Ascending aorta (tissue), 2 donors: ENCODE measurements around the gene ANAPC13. TPM values are rescaled to one million over a fixed set of nuclear protein-coding genes. Genes with fewer than 3 reads are reported as not detected.

Source experiments
- DNase-seq, 2 donors: peaks; one replicate each; pipeline ENCODE4 v3.0.0-alpha.2; 2019; ENCODE audit warnings: low spot score in 2 of 2
- H3K27ac ChIP-seq, 2 donors: fragments of 200-600 bp; sonication (generic); one replicate each; pipeline ENCODE4 v1.5.1; 2016 to 2017; ENCODE audit warnings: mild to moderate bottlenecking in 1 of 2
- H3K27me3 ChIP-seq: fragments of 200-600 bp; sonication (generic); one replicate; pipeline ENCODE4 v1.5.1; 2017
- H3K36me3 ChIP-seq, 2 donors: fragments of 200-600 bp; sonication (generic); one replicate each; pipeline ENCODE4 v1.5.1; 2016
- H3K4me1 ChIP-seq, 2 donors: fragments of 200-600 bp; sonication (generic); one replicate each; pipeline ENCODE4 v1.5.1; 2016 to 2017; ENCODE audit warnings: mild to moderate bottlenecking in 1 of 2
- H3K4me3 ChIP-seq, 2 donors: fragments of 200-600 bp; sonication (generic); one replicate each; pipeline ENCODE4 v1.5.1; 2016 to 2017; ENCODE audit warnings: mild to moderate bottlenecking in 1 of 2
- H3K9me3 ChIP-seq, 2 donors: fragments of 200-600 bp; sonication (generic); one replicate each; pipeline ENCODE4 v1.5.1; 2016
- intact Hi-C: fragments of 100-400 bp; cut with DNase I; formaldehyde crosslinking; loops from one replicate; pipeline ENCODE4 v1.15.1; 2023
- total RNA-seq: library from RNA; depleted of rRNA; stranded (reverse); fragments of >200 nt; gene quantifications from one replicate; pipeline ENCODE4 v1.1.0, GENCODE V29; 2016
- TF ChIP-seq, protein P1 (sequence below), 3 experiments: fragments of 200-600 bp in 2 of 3; fragments of 450-650 bp in 1 of 3; sonication (generic) in 2 of 3; IDR thresholded peaks; one replicate each; pipeline ENCODE4 v1.5.1; 2016 to 2019; ENCODE audit warnings: antibody characterized with exemption in 3 of 3, mild to moderate bottlenecking in 1 of 3, moderate library complexity in 1 of 3

ANAPC13 gene
- total RNA-seq, 1 donor from 2014 or later = 17.0 TPM

DNA sequence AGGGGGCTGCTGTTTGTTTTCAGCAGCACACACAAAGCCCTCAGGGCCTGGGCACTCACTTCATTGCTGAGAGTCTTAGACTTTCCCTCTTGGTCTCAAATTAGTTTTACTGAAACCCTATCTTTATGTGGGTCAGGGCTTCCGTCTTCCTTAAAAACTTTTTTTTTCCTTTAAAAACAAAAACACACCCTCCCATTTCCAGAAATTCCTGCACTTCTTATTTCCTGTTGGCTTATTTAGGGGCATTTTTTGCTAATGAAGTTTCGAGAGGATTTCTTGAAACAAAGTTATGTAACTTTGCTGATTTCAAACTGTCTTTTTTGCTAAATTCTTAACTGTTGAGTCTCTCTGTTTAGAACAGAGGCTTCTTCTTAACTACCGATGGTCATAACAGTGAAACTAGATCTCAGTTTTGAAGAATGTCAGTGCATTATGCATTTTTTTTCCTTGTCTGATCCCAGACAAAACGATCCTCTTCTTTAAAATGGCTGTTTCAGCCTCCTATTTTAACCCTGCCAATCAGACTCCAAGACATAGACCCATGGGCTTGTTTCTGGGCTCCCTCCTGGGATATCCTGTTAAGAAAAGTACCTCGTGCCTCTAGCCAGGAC is 23.3 kb downstream of the ANAPC13 start:
- no peak for DNase-seq

DNA sequence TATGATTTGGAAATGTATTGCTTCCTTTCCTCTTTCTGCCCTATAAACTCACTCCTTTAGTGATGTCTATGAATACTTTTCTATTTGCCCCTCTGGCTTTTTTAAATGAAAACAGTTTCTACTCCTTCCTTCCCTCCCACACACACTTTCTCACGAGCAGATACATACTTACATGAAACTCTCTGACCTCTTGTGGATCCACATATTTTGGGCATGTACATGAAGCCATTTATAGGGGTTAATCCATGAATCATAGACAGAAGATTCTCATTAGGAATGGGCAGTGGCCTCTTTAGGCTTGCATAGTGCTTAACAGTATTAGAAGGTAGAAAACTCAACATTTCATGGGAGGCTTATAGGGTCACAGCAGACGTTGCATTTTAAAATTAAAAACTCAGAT is 24.8 kb downstream of the ANAPC13 start:
- H3K4me3 ChIP-seq = no peak overlapping the region
- peaks cover 17 to 37% of the 10 kb centered on the region in 2 donors for H3K4me1 ChIP-seq
- no peak for DNase-seq
- no peaks in the 10 kb centered on the region for H3K9me3 ChIP-seq
- H3K36me3 ChIP-seq = no peaks in the 10 kb centered on the region
- H3K27ac ChIP-seq = peak overlapping the region in 1 of 2 donors; percentile 19
- intact Hi-C loops = no loop called here
- TF ChIP-seq, protein P1, sequence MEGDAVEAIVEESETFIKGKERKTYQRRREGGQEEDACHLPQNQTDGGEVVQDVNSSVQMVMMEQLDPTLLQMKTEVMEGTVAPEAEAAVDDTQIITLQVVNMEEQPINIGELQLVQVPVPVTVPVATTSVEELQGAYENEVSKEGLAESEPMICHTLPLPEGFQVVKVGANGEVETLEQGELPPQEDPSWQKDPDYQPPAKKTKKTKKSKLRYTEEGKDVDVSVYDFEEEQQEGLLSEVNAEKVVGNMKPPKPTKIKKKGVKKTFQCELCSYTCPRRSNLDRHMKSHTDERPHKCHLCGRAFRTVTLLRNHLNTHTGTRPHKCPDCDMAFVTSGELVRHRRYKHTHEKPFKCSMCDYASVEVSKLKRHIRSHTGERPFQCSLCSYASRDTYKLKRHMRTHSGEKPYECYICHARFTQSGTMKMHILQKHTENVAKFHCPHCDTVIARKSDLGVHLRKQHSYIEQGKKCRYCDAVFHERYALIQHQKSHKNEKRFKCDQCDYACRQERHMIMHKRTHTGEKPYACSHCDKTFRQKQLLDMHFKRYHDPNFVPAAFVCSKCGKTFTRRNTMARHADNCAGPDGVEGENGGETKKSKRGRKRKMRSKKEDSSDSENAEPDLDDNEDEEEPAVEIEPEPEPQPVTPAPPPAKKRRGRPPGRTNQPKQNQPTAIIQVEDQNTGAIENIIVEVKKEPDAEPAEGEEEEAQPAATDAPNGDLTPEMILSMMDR (IDR thresholded peaks at IDR 0.05) = no peak
- H3K27me3 ChIP-seq = no peaks in the 10 kb centered on the region

More for the DNA sequence above, 23.3 kb downstream of the ANAPC13 start:
- intact Hi-C loops = no loop called here
- H3K36me3 ChIP-seq = no peaks in the 10 kb centered on the region
- peak overlapping the region in 1 of 2 donors; percentile 20 for H3K4me3 ChIP-seq
- H3K4me1 ChIP-seq = peaks cover 17 to 46% of the 10 kb centered on the region in 2 donors
- peak overlapping the region; percentile 80 to 83 for H3K27ac ChIP-seq
- TF ChIP-seq, protein P1 (IDR thresholded peaks at IDR 0.05) = no peak
- no peaks in the 10 kb centered on the region for H3K27me3 ChIP-seq
- H3K9me3 ChIP-seq = no peaks in the 10 kb centered on the region

DNA sequence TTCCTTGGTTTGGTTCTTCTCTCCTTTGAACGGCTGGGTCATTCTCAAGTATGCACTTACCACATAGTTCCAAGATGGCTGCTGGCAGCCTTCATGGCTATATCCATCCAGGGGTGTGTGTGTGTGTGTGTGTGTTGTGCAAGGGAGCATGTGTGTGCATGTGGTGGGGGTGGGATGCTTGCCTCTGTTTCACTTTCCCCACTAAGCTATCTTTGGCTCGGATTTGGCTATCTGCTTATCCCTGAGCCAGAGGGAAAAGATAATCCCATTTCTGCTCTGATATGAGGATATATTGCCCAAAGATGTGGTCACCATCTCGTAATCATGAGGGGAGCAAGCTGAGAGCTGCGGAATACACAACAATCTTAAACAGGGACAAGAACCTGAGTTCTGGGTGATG is 26.2 kb downstream of the ANAPC13 start:
- H3K4me1 ChIP-seq = peaks cover 17 to 27% of the 10 kb centered on the region in 2 donors
- H3K27ac ChIP-seq = no peak overlapping the region
- H3K27me3 ChIP-seq = no peaks in the 10 kb centered on the region
- TF ChIP-seq, protein P1 (IDR thresholded peaks at IDR 0.05) = no peak
- intact Hi-C loops = no loop called here
- H3K36me3 ChIP-seq = no peaks in the 10 kb centered on the region
- no peak overlapping the region for H3K4me3 ChIP-seq
- no peaks in the 10 kb centered on the region for H3K9me3 ChIP-seq
- DNase-seq = no peak

DNA sequence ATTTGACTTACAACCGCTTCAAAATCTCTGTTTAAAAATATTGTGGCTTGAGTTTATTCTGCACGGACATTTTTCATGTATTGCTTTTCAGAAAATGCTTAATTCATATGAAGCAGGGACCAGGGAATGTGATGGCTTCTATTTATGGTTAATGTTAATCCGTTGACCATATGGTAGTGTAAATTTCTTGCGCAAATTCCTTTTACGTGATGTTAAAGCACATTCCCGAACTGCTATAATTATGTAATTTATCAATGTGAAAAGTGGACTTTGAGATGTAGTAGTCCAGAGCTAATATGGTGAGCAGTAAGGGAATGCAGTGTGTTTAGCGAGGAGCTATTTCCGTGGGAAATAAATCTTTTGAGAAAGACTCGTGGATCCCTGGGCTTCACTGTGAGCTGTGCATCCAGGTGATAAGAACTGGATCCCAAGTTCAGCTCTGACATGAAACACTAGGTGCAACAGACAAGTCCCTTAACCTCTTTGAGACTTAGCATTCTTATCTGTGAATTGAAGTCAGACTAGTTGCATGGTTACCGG is 27.3 kb downstream of the ANAPC13 start:
- no peak overlapping the region for H3K4me3 ChIP-seq
- H3K9me3 ChIP-seq = no peaks in the 10 kb centered on the region
- intact Hi-C loops = no loop called here
- TF ChIP-seq, protein P1 (IDR thresholded peaks at IDR 0.05) = no peak
- DNase-seq = no peak
- no peaks in the 10 kb centered on the region for H3K36me3 ChIP-seq
- H3K27me3 ChIP-seq = no peaks in the 10 kb centered on the region
- H3K4me1 ChIP-seq = peaks cover 14 to 22% of the 10 kb centered on the region in 2 donors
- H3K27ac ChIP-seq = no peak overlapping the region

DNA sequence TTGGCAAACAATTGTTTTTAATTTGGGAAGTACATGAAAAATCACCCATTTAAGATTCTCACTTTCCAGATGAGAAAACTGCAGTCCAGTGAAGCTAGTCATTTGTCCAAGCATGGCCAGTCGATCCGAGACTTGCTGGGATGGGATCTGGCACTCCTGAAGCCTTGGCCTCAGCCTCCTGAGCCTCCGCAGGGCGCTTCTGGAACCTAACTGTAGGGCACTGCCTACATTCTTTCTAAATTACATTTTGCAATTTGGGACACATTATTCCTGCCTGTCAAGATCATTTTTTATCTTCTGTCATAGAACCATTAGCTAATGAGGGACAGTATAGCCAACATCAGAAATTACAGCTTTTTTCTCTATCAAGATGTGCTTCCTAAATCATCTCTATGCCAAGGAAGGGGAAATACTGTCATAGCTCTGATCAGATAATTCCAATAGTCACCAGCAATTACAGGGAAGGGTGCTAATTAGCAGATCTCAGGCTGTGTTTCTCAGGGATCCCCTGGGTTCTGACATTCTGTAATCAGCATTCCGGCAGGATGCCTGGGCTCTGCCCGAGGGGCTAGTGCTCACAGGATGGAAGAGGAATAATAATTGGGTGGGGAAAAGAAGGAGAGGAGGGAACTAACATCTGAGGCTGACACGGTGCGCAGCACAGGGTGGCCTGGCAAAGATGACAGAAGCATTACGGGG is 28.3 kb downstream of the ANAPC13 start:
- Histone ChIP-seq H3K27ac (no peak overlapping the region), H3K9me3 (no peaks in the 10 kb centered on the region), H3K27me3 (no peaks in the 10 kb centered on the region), H3K4me3 (no peak overlapping the region), H3K4me1 (peaks cover 6 to 13% of the 10 kb centered on the region in 2 donors), H3K36me3 (no peaks in the 10 kb centered on the region)
- TF ChIP-seq, protein P1 (IDR thresholded peaks at IDR 0.05) = no peak
- no peak for DNase-seq
- intact Hi-C loops = no loop called here
